OCI-LY3 (cell line): Measurements from ENCODE around the gene SHTN1.

ENCODE experiments used
- H2AFZ ChIP-seq: fragments of 200-600, 300-600 bp; shearing (Covaris generic); 2 replicates; pipeline ENCODE4 v1.6.0; 2014; ENCODE audit warnings: antibody characterized with exemption, low read depth, low read length
- H3K27ac ChIP-seq: fragments of 200-600, 300-600 bp; sonication (generic); 2 replicates; pipeline ENCODE4 v1.5.1; 2014; ENCODE audit warnings: mild to moderate bottlenecking, low read length, moderate library complexity, mixed read lengths
- H3K27me3 ChIP-seq: fragments of 200-600, 300-600 bp; sonication (generic); 2 replicates; pipeline ENCODE4 v1.6.1; 2014; ENCODE audit warnings: low read depth, low read length, mixed read lengths
- H3K36me3 ChIP-seq: fragments of 200-600, 300-600 bp; sonication (generic); replicated peaks from 2 replicates; pipeline ENCODE3; 2014; ENCODE audit warnings: low read depth, low read length, mixed read lengths
- H3K4me1 ChIP-seq: fragments of 300-600, 200-600 bp; sonication (generic); 2 replicates; pipeline ENCODE4 v1.6.1; 2014; ENCODE audit warnings: low read length, mixed read lengths
- H3K4me2 ChIP-seq: fragments of 200-600, 300-600 bp; sonication (generic); 2 replicates; pipeline ENCODE4 v1.6.1; 2014; ENCODE audit warnings: low read length, mixed read lengths
- H3K4me3 ChIP-seq: fragments of 300-600, 200-600 bp; sonication (generic); 2 replicates; pipeline ENCODE4 v1.5.1; 2014; ENCODE audit warnings: antibody characterized with exemption, mild to moderate bottlenecking, low read length, moderate library complexity
- H3K79me2 ChIP-seq: fragments of 300-600, 200-600 bp; shearing (Covaris generic); 2 replicates; pipeline ENCODE4 v1.6.1; 2014; ENCODE audit warnings: mild to moderate bottlenecking, low read length, mixed read lengths
- H3K9ac ChIP-seq: fragments of 300-600, 200-600 bp; shearing (Covaris generic); 2 replicates; pipeline ENCODE4 v1.6.0; 2014; ENCODE audit warnings: mild to moderate bottlenecking, low read length, moderate library complexity
- H3K9me3 ChIP-seq: fragments of 200-600, 300-600 bp; shearing (Covaris generic); 2 replicates; pipeline ENCODE4 v1.6.1; 2014; ENCODE audit warnings: low read length, mixed read lengths; ENCODE audit not compliant: insufficient read depth
- H4K20me1 ChIP-seq: fragments of 200-600, 300-600 bp; sonication (generic); 2 replicates; pipeline ENCODE4 v1.6.1; 2016; ENCODE audit warnings: low read length, mixed read lengths; ENCODE audit not compliant: insufficient read depth
- CTCF ChIP-seq: fragments of 200-600, 300-600 bp; sonication (generic); IDR thresholded peaks from 2 replicates; pipeline ENCODE4 v1.5.1; 2014; ENCODE audit warnings: antibody characterized with exemption, low read length, low read depth
- EZH2phosphoT487 ChIP-seq: fragments of 200-600 bp; shearing (Covaris generic); IDR thresholded peaks from 2 replicates; pipeline ENCODE4 v1.6.1; 2018; ENCODE audit warnings: antibody characterized with exemption, mixed run types, low read depth

Gene SHTN1

GRCh38 chr10:116888380-116889055 is 116.5 kb downstream of the SHTN1 start:
- Histone ChIP-seq H3K9ac (no peak overlapping the region), H3K27ac (no peak overlapping the region), H4K20me1 (no peaks in the 10 kb centered on the region), H3K36me3 (no peaks in the 10 kb centered on the region), H3K4me3 (no peak overlapping the region), H3K9me3 (no peaks in the 10 kb centered on the region), H3K4me2 (no peak overlapping the region), H2AFZ (no peak overlapping the region), H3K27me3 (no peaks in the 10 kb centered on the region), H3K4me1 (no peaks in the 10 kb centered on the region), H3K79me2 (no peaks in the 10 kb centered on the region)
- TF ChIP-seq EZH2phosphoT487 (no peak), CTCF (no peak)

- Histone ChIP-seq H3K27ac (no peak overlapping the region), H3K79me2 (no peaks in the 10 kb centered on the region), H3K4me3 (no peak overlapping the region), H3K4me2 (no peak overlapping the region), H3K27me3 (no peaks in the 10 kb centered on the region), H3K36me3 (no peaks in the 10 kb centered on the region), H3K9me3 (no peaks in the 10 kb centered on the region), H3K9ac (no peak overlapping the region), H3K4me1 (no peaks in the 10 kb centered on the region), H2AFZ (no peak overlapping the region), H4K20me1 (no peaks in the 10 kb centered on the region)
- no peak for TF ChIP-seq EZH2phosphoT487
- TF ChIP-seq CTCF = no peak
Measured at GRCh38 chr10:116886772-116887171, 118.2 kb downstream of the SHTN1 start.

- no peak for TF ChIP-seq EZH2phosphoT487
- no peak for TF ChIP-seq CTCF
- Histone ChIP-seq H2AFZ (no peak overlapping the region), H3K27ac (no peak overlapping the region), H3K4me2 (no peak overlapping the region), H3K9ac (no peak overlapping the region), H3K27me3 (no peaks in the 10 kb centered on the region), H3K79me2 (no peaks in the 10 kb centered on the region), H3K4me1 (no peaks in the 10 kb centered on the region), H4K20me1 (no peaks in the 10 kb centered on the region), H3K9me3 (no peaks in the 10 kb centered on the region), H3K4me3 (no peak overlapping the region), H3K36me3 (no peaks in the 10 kb centered on the region)
Measured at GRCh38 chr10:116882639-116883038, 122.3 kb downstream of the SHTN1 start.

- Histone ChIP-seq H4K20me1 (no peaks in the 10 kb centered on the region), H2AFZ (no peak overlapping the region), H3K4me2 (no peak overlapping the region), H3K27ac (no peak overlapping the region), H3K9ac (no peak overlapping the region), H3K9me3 (no peaks in the 10 kb centered on the region), H3K36me3 (no peaks in the 10 kb centered on the region), H3K27me3 (no peaks in the 10 kb centered on the region), H3K4me1 (no peaks in the 10 kb centered on the region), H3K4me3 (no peak overlapping the region), H3K79me2 (no peaks in the 10 kb centered on the region)
- TF ChIP-seq CTCF (no peak), EZH2phosphoT487 (no peak)
Measured at GRCh38 chr10:116880716-116881482, 124.1 kb downstream of the SHTN1 start.
